ENCODE measurements around the gene EXOC4. TPM values are rescaled to one million over a fixed set of nuclear protein-coding genes. Genes with fewer than 3 reads are reported as not detected.
"Not testable (repeated sequence)": the region's sequence is repeated elsewhere in the genome, so short reads cannot be mapped to it uniquely, and the experiment has no call there.

Gene EXOC4
- total RNA-seq, 2 donors from 2014 or later = 62.0 to 146 TPM

DNA sequence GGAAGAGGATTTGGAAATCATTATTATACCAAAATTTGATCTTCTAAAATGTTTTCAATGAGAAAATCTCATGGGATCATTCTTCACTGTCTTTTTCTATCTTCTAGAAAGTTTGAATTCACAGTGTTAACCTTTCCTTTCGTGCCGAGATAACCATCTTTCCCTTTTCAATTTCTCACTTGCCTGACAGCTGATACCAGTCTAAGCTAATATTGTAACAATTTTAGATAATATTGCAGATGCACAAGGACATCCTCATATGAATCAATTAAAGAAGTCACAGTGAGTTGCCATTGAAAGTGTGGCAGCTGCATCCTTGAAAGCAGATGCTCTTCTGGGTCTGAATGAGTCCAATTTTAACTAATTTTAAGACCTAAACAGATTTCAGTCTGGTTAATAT is 734.7 kb downstream of the EXOC4 start:
- no peak overlapping the region for H3K27ac ChIP-seq
- intact Hi-C loops (cut with DNase I) = no loop called here
- no peaks in the 10 kb centered on the region for H3K27me3 ChIP-seq
- H3K9me3 ChIP-seq = no peaks in the 10 kb centered on the region
- H3K36me3 ChIP-seq (replicated peaks in 1 of 2; ENCODE audit: insufficient read depth in 1 of 2, low read depth in 2 of 2) = no peaks in the 10 kb centered on the region
- no peak overlapping the region for H3K4me3 ChIP-seq
- 74 to 86% methylated on average over 2 of the region's 2 CpGs for WGBS, 2 donors
- DNase-seq (no peak), ATAC-seq (no peak)
- no peaks in the 10 kb centered on the region for H3K4me1 ChIP-seq
- no peak for TF ChIP-seq POLR2A (IDR thresholded peaks at IDR 0.05)
- TF ChIP-seq, protein P1, sequence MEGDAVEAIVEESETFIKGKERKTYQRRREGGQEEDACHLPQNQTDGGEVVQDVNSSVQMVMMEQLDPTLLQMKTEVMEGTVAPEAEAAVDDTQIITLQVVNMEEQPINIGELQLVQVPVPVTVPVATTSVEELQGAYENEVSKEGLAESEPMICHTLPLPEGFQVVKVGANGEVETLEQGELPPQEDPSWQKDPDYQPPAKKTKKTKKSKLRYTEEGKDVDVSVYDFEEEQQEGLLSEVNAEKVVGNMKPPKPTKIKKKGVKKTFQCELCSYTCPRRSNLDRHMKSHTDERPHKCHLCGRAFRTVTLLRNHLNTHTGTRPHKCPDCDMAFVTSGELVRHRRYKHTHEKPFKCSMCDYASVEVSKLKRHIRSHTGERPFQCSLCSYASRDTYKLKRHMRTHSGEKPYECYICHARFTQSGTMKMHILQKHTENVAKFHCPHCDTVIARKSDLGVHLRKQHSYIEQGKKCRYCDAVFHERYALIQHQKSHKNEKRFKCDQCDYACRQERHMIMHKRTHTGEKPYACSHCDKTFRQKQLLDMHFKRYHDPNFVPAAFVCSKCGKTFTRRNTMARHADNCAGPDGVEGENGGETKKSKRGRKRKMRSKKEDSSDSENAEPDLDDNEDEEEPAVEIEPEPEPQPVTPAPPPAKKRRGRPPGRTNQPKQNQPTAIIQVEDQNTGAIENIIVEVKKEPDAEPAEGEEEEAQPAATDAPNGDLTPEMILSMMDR (IDR thresholded peaks at IDR 0.05) = no peak

DNA sequence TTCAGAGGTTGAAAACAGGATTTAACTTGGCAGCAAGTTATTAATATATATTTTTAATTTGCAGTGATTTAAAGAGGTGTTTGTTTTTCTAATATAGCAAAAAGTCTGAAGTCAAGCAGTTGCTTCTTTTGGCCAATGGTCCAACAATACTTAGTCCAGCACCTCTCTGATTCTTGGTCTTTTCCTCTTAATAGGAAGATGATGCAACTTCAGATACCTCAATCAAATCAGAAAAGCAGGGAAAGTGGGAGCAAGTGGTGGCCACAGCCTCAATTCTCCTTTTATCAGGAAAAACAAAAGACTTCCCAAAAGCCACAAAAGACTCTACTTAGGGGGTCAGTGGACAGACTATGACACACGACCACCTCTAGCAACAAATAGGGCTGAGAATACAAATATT is 740.7 kb downstream of the EXOC4 start:
- H3K27me3 ChIP-seq = no peaks in the 10 kb centered on the region
- intact Hi-C loops (cut with DNase I) = no loop called here
- ATAC-seq = no peak
- H3K36me3 ChIP-seq (replicated peaks in 1 of 2; ENCODE audit: insufficient read depth in 1 of 2, low read depth in 2 of 2) = no peaks in the 10 kb centered on the region
- no peaks in the 10 kb centered on the region for H3K9me3 ChIP-seq
- no peak overlapping the region for H3K4me3 ChIP-seq
- 83 to 88% methylated on average over 1 of the region's 1 CpG for WGBS, 2 donors
- H3K4me1 ChIP-seq = no peaks in the 10 kb centered on the region
- TF ChIP-seq POLR2A (IDR thresholded peaks at IDR 0.05) = no peak
- TF ChIP-seq, protein P1 (IDR thresholded peaks at IDR 0.05) = no peak
- no peak overlapping the region for H3K27ac ChIP-seq
- no peak for DNase-seq

DNA sequence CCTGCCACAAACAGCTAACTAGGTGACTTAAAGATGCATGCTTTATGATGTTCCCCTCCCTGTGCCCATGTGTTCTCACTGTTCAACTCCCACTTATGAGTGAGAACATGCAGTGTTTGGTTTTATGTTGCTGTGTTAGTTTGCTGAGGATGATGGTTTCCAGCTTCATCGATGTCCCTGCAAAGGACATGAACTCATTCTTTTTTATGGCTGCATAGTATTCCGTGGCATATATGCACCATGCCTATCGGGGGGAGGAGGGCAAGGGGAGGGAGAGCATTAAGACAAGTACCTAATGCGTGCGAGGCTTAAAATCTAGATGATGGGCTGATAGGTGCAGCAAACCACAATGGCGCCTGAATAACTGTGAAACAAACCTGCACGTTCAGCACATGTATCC is 741.2 kb downstream of the EXOC4 start:
- ATAC-seq; H3K36me3 ChIP-seq (replicated peaks in 1 of 2; ENCODE audit: insufficient read depth in 1 of 2, low read depth in 2 of 2); H3K9me3 ChIP-seq; H3K4me1 ChIP-seq; DNase-seq; H3K4me3 ChIP-seq; H3K27ac ChIP-seq; H3K27me3 ChIP-seq; intact Hi-C loops (cut with DNase I): not testable (repeated sequence)
- WGBS, 2 donors = 95 to 98% methylated on average over 7 of the region's 7 CpGs

DNA sequence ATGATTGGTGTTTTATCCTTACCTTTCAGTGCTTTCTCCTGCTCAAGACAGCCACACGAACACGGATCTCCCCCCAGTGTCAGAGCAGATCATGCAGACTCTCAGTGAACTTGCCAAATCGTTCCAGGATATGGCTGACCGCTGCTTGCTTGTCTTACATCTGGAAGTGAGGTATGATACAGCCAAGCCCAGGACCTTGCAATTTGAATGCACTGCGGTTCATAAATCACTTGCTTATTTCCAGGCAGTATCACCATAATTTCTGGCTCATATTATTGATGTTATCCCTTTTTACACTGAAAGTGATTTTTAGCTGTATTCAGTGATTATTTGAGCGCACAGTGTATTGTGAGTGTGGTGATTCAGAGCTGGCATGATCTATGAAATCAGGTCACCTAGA is 744.6 kb downstream of the EXOC4 start:
- Histone ChIP-seq H3K36me3 (replicated peaks in 1 of 2; ENCODE audit: insufficient read depth in 1 of 2, low read depth in 2 of 2) (no peaks in the 10 kb centered on the region), H3K27ac (no peak overlapping the region), H3K4me1 (no peaks in the 10 kb centered on the region), H3K9me3 (no peaks in the 10 kb centered on the region), H3K27me3 (no peaks in the 10 kb centered on the region), H3K4me3 (no peak overlapping the region)
- WGBS, 2 donors = 93 to 94% methylated on average over 6 of the region's 6 CpGs
- TF ChIP-seq, protein P1 (IDR thresholded peaks at IDR 0.05) = no peak
- no peak for TF ChIP-seq POLR2A (IDR thresholded peaks at IDR 0.05)
- ATAC-seq (no peak), DNase-seq (no peak)
- intact Hi-C loops (cut with DNase I) = no loop called here

DNA sequence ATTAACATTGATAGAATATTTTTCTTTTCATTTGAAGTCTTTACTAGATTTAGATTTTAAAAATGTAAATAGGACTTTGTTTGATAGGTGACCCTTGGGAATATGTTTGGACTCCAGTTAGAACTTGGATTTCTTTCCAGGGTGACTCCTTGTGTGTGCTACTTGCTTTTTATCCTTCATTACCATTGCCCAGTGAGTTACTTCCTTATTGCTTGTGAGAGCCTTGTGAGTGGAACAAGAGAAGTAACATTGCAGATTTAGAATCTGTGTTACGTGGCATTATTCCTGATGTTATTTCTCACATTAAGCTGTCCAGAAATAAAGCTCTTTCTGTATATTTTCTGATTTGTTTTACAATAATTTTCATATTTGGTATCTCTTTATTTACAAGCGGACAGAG is 746.3 kb downstream of the EXOC4 start:
- no peaks in the 10 kb centered on the region for H3K36me3 ChIP-seq (replicated peaks in 1 of 2; ENCODE audit: insufficient read depth in 1 of 2, low read depth in 2 of 2)
- ATAC-seq (no peak), DNase-seq (no peak)
- H3K9me3 ChIP-seq = no peaks in the 10 kb centered on the region
- WGBS, 2 donors = 93 to 96% methylated on average over 2 of the region's 2 CpGs
- H3K4me3 ChIP-seq = no peak overlapping the region
- no peak overlapping the region for H3K27ac ChIP-seq
- H3K4me1 ChIP-seq = no peaks in the 10 kb centered on the region
- H3K27me3 ChIP-seq = no peaks in the 10 kb centered on the region
- TF ChIP-seq POLR2A (IDR thresholded peaks at IDR 0.05) = no peak
- TF ChIP-seq, protein P1 (IDR thresholded peaks at IDR 0.05) = no peak
- intact Hi-C loops (cut with DNase I) = no loop called here
